Heart left ventricle (tissue), 16 donors: ENCODE results near the gene RPL27. TPM values are rescaled to one million over a fixed set of nuclear protein-coding genes. Genes with fewer than 3 reads are reported as not detected.

ENCODE experiments used
- ATAC-seq, 4 donors: fragments of 200-7000 bp; cut with Tn5 transposase; one replicate each; pipeline ENCODE4 v1.9.1; 2020 to 2022; ENCODE audit warnings: moderate library complexity in 4 of 4, mild to moderate bottlenecking in 3 of 4, moderate number of reproducible peaks in 1 of 4
- DNase-seq, 5 donors: peaks; one replicate each; pipeline ENCODE4 v3.0.0-alpha.2; 2020
- H3K27ac ChIP-seq, 12 donors: fragments of 200-600 bp; sonication (generic) in 4 of 12; one replicate each; pipeline versions ENCODE4 v1.5.0 to v1.8.0; 2016 to 2022; ENCODE audit warnings: mild to moderate bottlenecking in 2 of 12
- H3K27me3 ChIP-seq, 9 donors: fragments of 200-600 bp; sonication (generic) in 2 of 9; one replicate each; pipeline versions ENCODE4 v1.5.1 to v1.8.0; 2016 to 2022; ENCODE audit warnings: mild to moderate bottlenecking in 3 of 9
- H3K36me3 ChIP-seq, 9 donors: fragments of 200-600 bp; sonication (generic) in 2 of 9; one replicate each; pipeline versions ENCODE4 v1.5.0 to v1.8.0; 2018 to 2022; ENCODE audit warnings: mild to moderate bottlenecking in 2 of 9
- H3K4me1 ChIP-seq, 12 donors: fragments of 200-600 bp; sonication (generic) in 4 of 12; one replicate each; pipeline versions ENCODE4 v1.5.0 to v1.8.0; 2016 to 2022; ENCODE audit warnings: mild to moderate bottlenecking in 3 of 12
- H3K4me3 ChIP-seq, 12 donors: fragments of 200-600 bp; sonication (generic) in 4 of 12; one replicate each; pipeline versions ENCODE4 v1.5.0 to v1.8.0; 2017 to 2022; ENCODE audit warnings: mild to moderate bottlenecking in 9 of 12, moderate library complexity in 4 of 12
- H3K9me3 ChIP-seq, 12 donors: fragments of 200-600 bp; sonication (generic) in 4 of 12; one replicate each; pipeline versions ENCODE4 v1.5.0 to v1.8.0; 2016 to 2022; ENCODE audit warnings: mild to moderate bottlenecking in 1 of 12
- POLR2A ChIP-seq, 2 donors: fragments of 450-650 bp; IDR thresholded peaks; one replicate each; pipeline ENCODE4 v1.6.1; 2017; ENCODE audit warnings: antibody characterized with exemption in 2 of 2, mild to moderate bottlenecking in 2 of 2, moderate library complexity in 2 of 2
- WGBS, 4 donors: extraction: QIAGEN DNeasy Blood & Tissue Kit in 2 of 4; methylation state at CpG; one replicate each; pipeline versions ENCODE4 v1.1.5 to v1.1.7; 2013 to 2018; 5-methylcytosine and 5-hydroxymethylcytosine counted together
- intact Hi-C, 10 donors: fragments of 100-400 bp; cut with DNase I; formaldehyde crosslinking; loops; one replicate each; pipeline versions ENCODE4 v1.11.1 to v1.14.2; 2022
- polyA plus RNA-seq, 2 donors: library from polyadenylated mRNA; stranded (reverse); fragments of 200-250 nt; gene quantifications; one replicate each; pipeline ENCODE4 v1.2.3, GENCODE V29; 2013
- total RNA-seq, 9 donors: library from RNA; depleted of rRNA in 2 of 9; stranded (reverse); fragments of >200 nt in 2 of 9; fragmentation: NEBNext Ultra II Directional in 3 of 9; extraction: Animal tissue kit (Norgen Biotek cat#: 25700) in 3 of 9; gene quantifications; one replicate each; pipeline versions ENCODE4 v1.1.0 to v1.2.4, GENCODE V29; 2016 to 2023
- TF ChIP-seq, protein P1 (sequence below), 12 donors: fragments of 200-600 bp; sonication (generic) in 4 of 12; IDR thresholded peaks; one replicate each; pipeline versions ENCODE4 v1.5.0 to v1.8.0; 2018 to 2022; ENCODE audit warnings: antibody characterized with exemption in 12 of 12, mild to moderate bottlenecking in 5 of 12
- donor health status: ischemic (EF 13 %, LVEDD 7.1; RV severe dilation, severe dysfunction).
- donor health status: healthy with polysubstance abuse.
- donor health status: DM: no; HTN: yes; CAD: no.
- donor health status: DM: no; HTN: no; CAD: no.
- donor health status: ischemic (EF 25% LVEDD 6.9; RV normal size, moderate dysfunction).
- donor health status: ischemic (EF 25% LVEDD 5.7; RV mildly dilated, moderate dysfunction).
- donor health status: healthy.
- donor health status: DM: yes; HTN: yes; CAD: no.
- donor health status: ischemic (EF 35%, LVEDD 5.7; RV mildly dilated, moderate dysfunction).
- donor health status: nonischemic (EF 11% LVEDD 7.7; RV severe dilation, severe dysfunction).
- donor health status: DM: yes; HTN: yes; CAD: no.
- donor health status: PGD.
- donor health status: ischemic (EF 29% LVEDD 5.4; RV normal size, mild dysfunction).
- donor health status: nonischemic (EF 23%, LVEDD 6.1; RV moderate dilation, normal function).

The RPL27 gene
- total and polyA plus RNA-seq, 11 donors = 477 to 2,590 (median 687) TPM

DNA sequence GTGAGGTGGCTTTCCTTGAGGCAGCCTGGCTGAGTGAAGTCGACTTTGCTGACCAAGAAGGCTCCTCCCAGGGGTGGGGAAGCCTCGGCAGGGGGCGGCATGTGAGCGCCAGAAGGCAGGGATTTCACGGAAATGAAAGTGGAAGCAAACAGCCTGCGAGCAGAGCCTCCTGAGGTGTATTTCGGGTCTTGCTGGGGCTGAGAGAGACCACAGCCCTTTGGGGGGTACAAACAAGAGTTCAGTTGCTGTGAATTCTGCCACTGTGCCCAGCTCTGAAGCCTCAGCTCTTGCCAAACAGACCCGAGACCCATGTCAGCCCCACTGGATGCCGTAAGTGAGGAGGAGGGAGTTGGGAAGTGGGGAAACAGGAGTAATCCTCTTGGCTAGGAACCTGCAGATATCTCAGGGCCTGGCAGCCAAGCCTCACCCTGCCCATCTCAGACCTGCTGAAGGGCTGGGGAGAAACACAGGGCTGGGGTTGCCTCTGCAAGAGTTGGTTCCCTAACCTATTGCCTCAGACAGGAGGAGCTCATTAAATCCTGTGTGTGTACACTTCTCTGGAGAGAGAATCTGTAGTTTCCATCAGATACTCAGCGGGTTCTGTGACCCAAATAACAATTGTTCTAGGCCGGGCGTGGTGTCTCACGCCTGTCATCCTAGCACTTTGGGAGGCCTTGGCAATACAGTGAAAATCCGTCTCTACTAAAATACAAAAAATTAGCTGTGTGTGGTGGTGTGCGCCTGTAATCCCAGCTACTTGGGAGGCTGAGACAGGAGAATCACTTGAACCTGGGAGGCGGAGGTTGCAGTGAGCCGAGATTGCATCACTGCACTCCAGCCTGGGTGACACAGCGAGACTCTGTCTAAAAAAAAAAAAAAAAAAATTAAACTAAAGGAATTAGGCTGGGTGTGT lies 8.7 kb downstream of the RPL27 start, which contains the start of gene IFI35:
Gene IFI35, plus strand, starts transcription at position 146 of the 913 bp plus-strand sequence. Its CDS starts 164 bp downstream, at position 310.
- peak; percentile 87 to 90 (median 89) for DNase-seq
- H3K27me3 ChIP-seq = no peaks in the 10 kb centered on the region
- ATAC-seq = peak; percentile 80 to 95 (median 85)
- intact Hi-C loops = loop anchor here in 1 of 10 donors (5.0 kb wide), 1 partner anchor 165 kb away; the partner anchor contains the start of gene NBR1
- peak within 1 kb of the TSS; percentile 35 to 90 (median 72) for H3K4me3 ChIP-seq
- H3K27ac ChIP-seq = peak within 1 kb of the TSS; percentile 39 to 95 (median 91)
- TF ChIP-seq POLR2A (IDR thresholded peaks at IDR 0.05) = peak in 1 of 2 donors; percentile 34
- TF ChIP-seq, protein P1, sequence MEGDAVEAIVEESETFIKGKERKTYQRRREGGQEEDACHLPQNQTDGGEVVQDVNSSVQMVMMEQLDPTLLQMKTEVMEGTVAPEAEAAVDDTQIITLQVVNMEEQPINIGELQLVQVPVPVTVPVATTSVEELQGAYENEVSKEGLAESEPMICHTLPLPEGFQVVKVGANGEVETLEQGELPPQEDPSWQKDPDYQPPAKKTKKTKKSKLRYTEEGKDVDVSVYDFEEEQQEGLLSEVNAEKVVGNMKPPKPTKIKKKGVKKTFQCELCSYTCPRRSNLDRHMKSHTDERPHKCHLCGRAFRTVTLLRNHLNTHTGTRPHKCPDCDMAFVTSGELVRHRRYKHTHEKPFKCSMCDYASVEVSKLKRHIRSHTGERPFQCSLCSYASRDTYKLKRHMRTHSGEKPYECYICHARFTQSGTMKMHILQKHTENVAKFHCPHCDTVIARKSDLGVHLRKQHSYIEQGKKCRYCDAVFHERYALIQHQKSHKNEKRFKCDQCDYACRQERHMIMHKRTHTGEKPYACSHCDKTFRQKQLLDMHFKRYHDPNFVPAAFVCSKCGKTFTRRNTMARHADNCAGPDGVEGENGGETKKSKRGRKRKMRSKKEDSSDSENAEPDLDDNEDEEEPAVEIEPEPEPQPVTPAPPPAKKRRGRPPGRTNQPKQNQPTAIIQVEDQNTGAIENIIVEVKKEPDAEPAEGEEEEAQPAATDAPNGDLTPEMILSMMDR (IDR thresholded peaks at IDR 0.05) = peak in 10 of 12 donors; percentile 25 to 78 (median 56)
- H3K9me3 ChIP-seq = no peaks in the 10 kb centered on the region
- 29 to 34% (median 34%) methylated on average over 16 to 18 of the region's 18 CpGs for WGBS, 4 donors
- peaks cover 0 to 44% (median 27%) of the 10 kb centered on the region in 9 donors for H3K36me3 ChIP-seq
- peaks cover 2 to 58% (median 28%) of the 10 kb centered on the region in 12 donors for H3K4me1 ChIP-seq

DNA sequence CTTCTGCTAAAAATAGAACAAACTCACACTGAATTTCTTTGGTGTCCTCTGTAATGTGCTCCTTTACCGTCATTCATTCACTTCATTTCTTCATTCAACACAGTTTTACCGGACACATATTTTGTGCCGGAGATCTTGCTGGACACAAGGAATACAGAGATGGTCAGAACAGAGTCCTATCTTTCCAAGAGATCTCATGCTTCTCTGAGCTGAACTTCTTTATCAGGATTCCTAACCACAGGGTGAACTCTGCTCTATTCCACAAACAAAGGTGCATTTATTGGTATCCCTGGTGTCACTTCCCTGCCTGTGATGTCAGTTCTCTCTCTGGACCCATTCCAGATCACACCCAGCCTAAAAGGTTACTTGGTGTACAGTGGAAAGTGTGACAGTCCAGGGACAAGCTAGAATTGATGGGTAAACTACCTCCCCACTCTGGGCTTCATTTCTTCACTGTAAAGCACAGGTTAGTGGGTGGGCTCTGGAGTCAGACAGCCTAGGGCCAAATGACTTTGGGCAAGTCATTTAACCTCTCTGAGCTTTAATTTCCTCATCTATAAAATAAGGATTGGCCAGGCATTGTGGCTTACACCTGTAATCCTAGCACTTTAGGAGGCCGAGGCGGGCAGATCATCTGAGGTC lies 12.6 kb downstream of the RPL27 start:
- intact Hi-C loops = loop anchor here in 1 of 10 donors (10.0 kb wide), 1 partner anchor 144 kb away; no protein-coding TSS in a partner anchor
- 84 to 92% (median 87%) methylated on average over 5 of the region's 5 CpGs for WGBS, 4 donors
- peak overlapping the region in 8 of 12 donors; percentile 7 to 74 (median 16) for H3K27ac ChIP-seq
- H3K27me3 ChIP-seq = no peaks in the 10 kb centered on the region
- H3K9me3 ChIP-seq = no peaks in the 10 kb centered on the region
- H3K4me1 ChIP-seq = peaks cover 8 to 84% (median 64%) of the 10 kb centered on the region in 12 donors
- DNase-seq (no peak), ATAC-seq (peak in 2 of 4 donors; percentile 3 to 10)
- TF ChIP-seq POLR2A (IDR thresholded peaks at IDR 0.05) = peak in 1 of 2 donors; percentile 19
- TF ChIP-seq, protein P1 (IDR thresholded peaks at IDR 0.05) = no peak
- peaks cover 0 to 52% (median 22%) of the 10 kb centered on the region in 9 donors for H3K36me3 ChIP-seq
- no peak overlapping the region for H3K4me3 ChIP-seq

DNA sequence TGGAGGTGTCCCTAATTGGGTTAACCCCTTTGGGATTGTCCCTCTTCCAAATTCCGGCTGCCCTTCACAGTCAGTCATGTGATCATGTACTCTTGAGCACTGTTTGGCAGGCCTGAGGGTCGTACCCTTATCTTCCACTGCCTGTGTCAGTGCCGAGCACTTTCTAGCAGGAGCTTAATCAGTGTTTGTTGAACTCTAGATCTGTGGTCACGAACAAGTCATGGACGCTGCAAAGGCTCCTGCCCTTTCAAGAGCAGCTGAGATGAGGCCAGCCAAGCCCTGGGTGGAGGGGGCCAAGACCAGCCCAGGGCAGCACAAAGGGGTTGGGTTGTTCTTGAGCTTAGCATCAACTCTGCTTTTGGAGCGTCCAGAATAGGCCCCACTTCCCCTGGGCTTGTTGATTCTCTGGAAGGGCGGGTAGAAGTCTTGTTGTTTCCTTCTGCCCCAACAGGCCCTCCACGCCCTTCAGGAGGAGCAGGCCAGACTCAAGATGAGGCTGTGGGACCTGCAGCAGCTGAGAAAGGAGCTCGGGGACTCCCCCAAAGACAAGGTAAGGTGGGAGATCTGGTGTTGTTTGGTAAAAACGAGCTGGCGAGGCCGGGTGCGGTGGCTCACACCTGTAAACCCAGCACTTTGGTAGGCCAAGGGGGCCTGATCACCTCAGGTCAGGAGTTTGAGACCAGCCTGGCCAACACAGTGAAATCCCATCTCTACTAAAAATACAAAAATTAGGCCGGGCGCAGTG lies 13.7 kb downstream of the RPL27 start:
- peaks cover 8 to 89% (median 72%) of the 10 kb centered on the region in 12 donors for H3K4me1 ChIP-seq
- WGBS, 4 donors = 67 to 73% (median 70%) methylated on average over 11 to 15 of the region's 15 CpGs
- H3K36me3 ChIP-seq = peaks cover 0 to 61% (median 32%) of the 10 kb centered on the region in 9 donors
- H3K4me3 ChIP-seq = no peak overlapping the region
- H3K9me3 ChIP-seq = no peaks in the 10 kb centered on the region
- peak overlapping the region in 9 of 12 donors; percentile 1 to 82 (median 36) for H3K27ac ChIP-seq
- TF ChIP-seq, protein P1 (IDR thresholded peaks at IDR 0.05) = no peak
- TF ChIP-seq POLR2A (IDR thresholded peaks at IDR 0.05) = no peak
- ATAC-seq (peak in 2 of 4 donors; percentile 10 to 46), DNase-seq (no peak)
- intact Hi-C loops = loop anchor here in 1 of 10 donors (10.0 kb wide), 1 partner anchor 143 kb away; no protein-coding TSS in a partner anchor
- no peaks in the 10 kb centered on the region for H3K27me3 ChIP-seq
